H1 (cell line): ENCODE results near the gene CPNE5. TPM values are rescaled to one million over a fixed set of nuclear protein-coding genes. Genes with fewer than 3 reads are reported as not detected.

Experiments used
- CTCF ChIA-PET: fragments of 300-600 bp; sonication (Branson Sonifier 250); formaldehyde crosslinking; loops from one replicate; lab custom pipeline; 2021; ENCODE audit not compliant: partially characterized antibody; lab: Charles Lee
- POLR2A ChIA-PET: fragments of 300-600 bp; sonication (Branson Sonifier 250); formaldehyde crosslinking; loops from one replicate; lab custom pipeline; 2021; ENCODE audit warnings: inconsistent platforms; ENCODE audit not compliant: partially characterized antibody; lab: Charles Lee
- DNase-seq, 2 experiments: peaks; one replicate each; pipeline versions ENCODE4 v3.0.0 to v3.0.0-alpha.2; 2010 to 2022; ENCODE audit warnings: low spot score in 2 of 2, low read depth in 1 of 2, mixed read lengths in 1 of 2
- FAIRE-seq: peaks from 2 replicates; lab custom pipeline; 2011; peaks lifted over from hg19 to GRCh38; lab: Jason Lieb, UNC
- H2AFZ ChIP-seq: 2 replicates; pipeline ENCODE4 v1.8.1; 2012; ENCODE audit warnings: low read length, inconsistent platforms
- H2AK5ac ChIP-seq: 2 replicates; pipeline ENCODE4 v1.6.1; 2013; ENCODE audit warnings: low read depth, low read length
- H2BK120ac ChIP-seq: replicated peaks from 2 replicates; pipeline ENCODE3; 2013; ENCODE audit warnings: low read depth, low read length, inconsistent platforms
- H2BK12ac ChIP-seq: 2 replicates; pipeline ENCODE4 v1.6.1; 2013; ENCODE audit warnings: low read depth, low read length
- H2BK15ac ChIP-seq: 2 replicates; pipeline ENCODE4 v1.6.1; 2013; ENCODE audit warnings: low read length
- H2BK20ac ChIP-seq: 2 replicates; pipeline ENCODE4 v1.6.1; 2013; ENCODE audit warnings: low read length
- H2BK5ac ChIP-seq: 2 replicates; pipeline ENCODE4 v1.6.1; 2013; ENCODE audit warnings: low read depth, low read length
- H3K14ac ChIP-seq: 2 replicates; pipeline ENCODE4 v1.6.1; 2013; ENCODE audit warnings: inconsistent platforms; ENCODE audit not compliant: insufficient read length
- H3K18ac ChIP-seq: 2 replicates; pipeline ENCODE4 v1.6.1; 2013; ENCODE audit warnings: low read length; ENCODE audit errors: extremely low read depth
- H3K23ac ChIP-seq: 2 replicates; pipeline ENCODE4 v1.6.1; 2013; ENCODE audit warnings: inconsistent platforms; ENCODE audit not compliant: insufficient read length
- H3K23me2 ChIP-seq: 2 replicates; pipeline ENCODE4 v1.6.1; 2013; ENCODE audit warnings: low read depth, low read length
- H3K27ac ChIP-seq: 2 replicates; pipeline ENCODE4 v1.6.1; 2011; ENCODE audit warnings: low read depth, low read length, inconsistent platforms
- H3K27me3 ChIP-seq, 4 experiments: replicated peaks in 1 of 4; 1 replicate in 1 of 4; 2 replicates in 3 of 4; pipeline versions ENCODE4 v1.6.1 to v1.8.1; 2011 to 2013; ENCODE audit warnings: low read length in 3 of 4, mild to moderate bottlenecking in 3 of 4, inconsistent platforms in 2 of 4, mixed read lengths in 2 of 4, moderate library complexity in 1 of 4; ENCODE audit not compliant: control insufficient read depth in 3 of 4, insufficient read depth in 3 of 4; ENCODE audit errors: extremely low read depth in 1 of 4
- H3K36me3 ChIP-seq, 4 experiments: 2 replicates each; pipeline versions ENCODE4 v1.6.1 to v1.8.1; 2011 to 2013; ENCODE audit warnings: mild to moderate bottlenecking in 4 of 4, low read length in 3 of 4, moderate library complexity in 2 of 4, control low read depth in 1 of 4, inconsistent platforms in 1 of 4; ENCODE audit not compliant: insufficient read depth in 4 of 4, control insufficient read depth in 2 of 4
- H3K4ac ChIP-seq: replicated peaks from 2 replicates; pipeline ENCODE3; 2013; ENCODE audit warnings: low read length, low read depth, mixed read lengths, inconsistent platforms; ENCODE audit not compliant: insufficient read length
- H3K4me1 ChIP-seq, 4 experiments: replicated peaks in 1 of 4; 1 replicate in 1 of 4; 2 replicates in 3 of 4; pipeline versions ENCODE4 v1.6.1 to v1.8.1; 2011 to 2013; ENCODE audit warnings: low read length in 3 of 4, inconsistent platforms in 2 of 4, mixed read lengths in 1 of 4; ENCODE audit not compliant: insufficient read depth in 4 of 4, control insufficient read depth in 3 of 4
- H3K4me2 ChIP-seq, 2 experiments: 2 replicates each; pipeline versions ENCODE4 v1.6.1 to v1.8.1; 2011 to 2013; ENCODE audit warnings: low read depth in 2 of 2, low read length in 2 of 2, control low read depth in 1 of 2, inconsistent platforms in 1 of 2, mild to moderate bottlenecking in 1 of 2; ENCODE audit not compliant: insufficient read depth in 1 of 2
- H3K4me3 ChIP-seq, 4 experiments: fragments of 200-600, 300-600 bp in 1 of 4; sonication (generic), shearing (Covaris generic), sonication (Bioruptor Twin) in 1 of 4; 2 replicates each; pipeline versions ENCODE4 v1.5.1 to v1.8.1; 2011 to 2016; ENCODE audit warnings: low read length in 4 of 4, low read depth in 3 of 4, control low read depth in 2 of 4, inconsistent platforms in 2 of 4, mild to moderate bottlenecking in 2 of 4, mixed read lengths in 1 of 4, moderate library complexity in 1 of 4; ENCODE audit not compliant: insufficient read depth in 2 of 4; ENCODE audit errors: extremely low read depth in 1 of 4
- H3K56ac ChIP-seq: replicated peaks from 2 replicates; pipeline ENCODE3; 2013; ENCODE audit warnings: low read depth, mild to moderate bottlenecking, mixed read lengths, low read length, inconsistent platforms; ENCODE audit not compliant: insufficient read length
- H3K79me1 ChIP-seq: 2 replicates; pipeline ENCODE4 v1.6.1; 2013; ENCODE audit warnings: low read depth, low read length, control low read depth
- H3K79me2 ChIP-seq, 2 experiments: 2 replicates each; pipeline versions ENCODE4 v1.6.1 to v1.8.1; 2012 to 2013; ENCODE audit warnings: low read length in 2 of 2, mild to moderate bottlenecking in 2 of 2, inconsistent platforms in 1 of 2; ENCODE audit not compliant: insufficient read depth in 2 of 2, control insufficient read depth in 1 of 2
- H3K9ac ChIP-seq, 4 experiments: replicated peaks in 1 of 4; 1 replicate in 1 of 4; 2 replicates in 3 of 4; pipeline versions ENCODE4 v1.6.1 to v1.8.1; 2011 to 2013; ENCODE audit warnings: low read depth in 3 of 4, low read length in 3 of 4, control low read depth in 2 of 4, mild to moderate bottlenecking in 2 of 4, moderate library complexity in 2 of 4, inconsistent platforms in 1 of 4; ENCODE audit errors: extremely low read depth in 1 of 4
- H3K9me3 ChIP-seq, 2 experiments: 2 replicates each; pipeline versions ENCODE4 v1.6.1 to v1.8.1; 2012 to 2013; ENCODE audit warnings: mild to moderate bottlenecking in 2 of 2, moderate library complexity in 2 of 2, control low read depth in 1 of 2, inconsistent platforms in 1 of 2, low read depth in 1 of 2, low read length in 1 of 2, mixed read lengths in 1 of 2; ENCODE audit not compliant: insufficient read depth in 2 of 2
- H4K20me1 ChIP-seq, 2 experiments: replicated peaks in 1 of 2; 2 replicates each; pipeline versions ENCODE3 to v1.8.1; 2011 to 2013; ENCODE audit warnings: inconsistent platforms in 2 of 2, low read length in 2 of 2, mild to moderate bottlenecking in 1 of 2; ENCODE audit not compliant: insufficient read depth in 2 of 2, control insufficient read depth in 1 of 2
- H4K5ac ChIP-seq: 2 replicates; pipeline ENCODE4 v1.6.1; 2013; ENCODE audit warnings: low read length, low read depth, mixed read lengths, inconsistent platforms; ENCODE audit not compliant: insufficient read length
- H4K8ac ChIP-seq: 2 replicates; pipeline ENCODE4 v1.8.0; 2013; ENCODE audit warnings: mild to moderate bottlenecking, moderate library complexity, low read length, inconsistent platforms; ENCODE audit not compliant: insufficient read depth; ENCODE audit errors: extremely low read depth
- H4K91ac ChIP-seq: replicated peaks from 2 replicates; pipeline ENCODE3; 2013; ENCODE audit warnings: low read length, mixed read lengths, inconsistent platforms; ENCODE audit not compliant: insufficient read length
- GTF2F1 ChIP-seq: IDR thresholded peaks from 2 replicates; pipeline ENCODE4 v1.6.1; 2012; ENCODE audit warnings: low read depth, low read length, improper control_type of control experiment, borderline replicate concordance
- KDM1A ChIP-seq: fragments of 200-600, 300-600 bp; sonication (generic); IDR thresholded peaks from 2 replicates; pipeline ENCODE4 v1.7.1; 2016; ENCODE audit warnings: mild to moderate bottlenecking, low read length, borderline replicate concordance
- SIX5 ChIP-seq: IDR thresholded peaks from 2 replicates; pipeline ENCODE4 v1.6.1; 2011; ENCODE audit warnings: mild to moderate bottlenecking, low read depth, low read length
- WGBS, 2 experiments: shearing (Covaris generic) in 1 of 2; methylation state at CpG; one replicate each; pipeline versions ENCODE4 v1.1.6 to v1.1.7; 2013 to 2015; ENCODE audit warnings: low lambda C conversion rate in 2 of 2, mixed read lengths in 2 of 2, inconsistent platforms in 1 of 2, low coverage in 1 of 2, missing lambda C conversion rate in 1 of 2; ENCODE audit not compliant: insufficient replicate concordance in 2 of 2, insufficient coverage in 1 of 2, insufficient read length in 1 of 2; ENCODE audit errors: extremely low coverage in 1 of 2, missing lambda C conversion rate in 1 of 2; 5-methylcytosine and 5-hydroxymethylcytosine counted together
- polyA plus RNA-seq, 7 experiments: library from polyadenylated mRNA; depleted of rRNA in 3 of 7; stranded (reverse) in 5 of 7; unstranded in 2 of 7; fragments of >200 nt in 5 of 7; fragments of 200-250 nt in 2 of 7; gene quantifications; 1 replicate in 5 of 7; 2 replicates in 1 of 7; 4 replicates in 1 of 7; pipeline versions ENCODE4 v1.2.1 to v1.2.3, GENCODE V29; 2011 to 2013; ENCODE audit warnings: missing spikeins in 2 of 7, mixed read lengths in 2 of 7
- total RNA-seq: library from RNA; stranded (reverse); fragmentation: NEBNext Ultra II Directional; extraction: Animal tissue kit (Norgen Biotek cat#: 25700); gene quantifications from 2 replicates; pipeline ENCODE4 v1.2.1, GENCODE V29; 2021

The CPNE5 gene
- total and polyA plus RNA-seq, 2 of the 8 experiments (the other 6 are each of a cell fraction or from before 2014, with no cell fraction given), result 0.88 to 1.8 TPM

GRCh38 chr6:36841756-36842155, 2.5 kb upstream of the CPNE5 start:
- WGBS, 2 experiments, result 94% methylated on average over 2 of the region's 2 CpGs; no CpG with 5 or more reads in 1 of the 2 experiments
- H3K27me3 ChIP-seq, result peaks cover 22 to 50% (median 44%) of the 10 kb centered on the region in 4 experiments
- no peak for FAIRE-seq

More at GRCh38 chr6:36841756-36842155, 2.5 kb upstream of the CPNE5 start:
- CTCF ChIA-PET, result interaction anchor here (1.4 to 13.7 kb wide), 3 partner anchors 11 to 72 kb away, joined by 5 to 293 read pairs (median 161); no protein-coding TSS in a partner anchor
- H3K79me2 ChIP-seq, result no peaks in the 10 kb centered on the region
- H3K14ac ChIP-seq, result no peak overlapping the region
- no peaks in the 10 kb centered on the region for H3K36me3 ChIP-seq
- no peaks in the 10 kb centered on the region for H3K79me1 ChIP-seq
- POLR2A ChIA-PET, result no interaction called here
- H3K23me2 ChIP-seq, result peaks cover 13% of the 10 kb centered on the region; the same call in 1 of the 2 replicates
- no peak overlapping the region for H3K18ac ChIP-seq
- H2BK15ac ChIP-seq, result no peak overlapping the region; the same call in 1 of the 2 replicates
- no peak overlapping the region for H2BK5ac ChIP-seq
- H3K56ac ChIP-seq, result no peak overlapping the region
- H2AK5ac ChIP-seq, result no peak overlapping the region
- no peak overlapping the region for H4K8ac ChIP-seq
- H3K27ac ChIP-seq, result no peak overlapping the region
- no peak overlapping the region for H2BK20ac ChIP-seq
- no peak overlapping the region; a peak in 1 of 4 replicates for H3K4me2 ChIP-seq
- H3K9me3 ChIP-seq, result no peaks in the 10 kb centered on the region
- no peak overlapping the region for H4K5ac ChIP-seq
- H4K91ac ChIP-seq, result no peak overlapping the region
- no peak overlapping the region for H3K4me3 ChIP-seq
- H3K23ac ChIP-seq, result no peak overlapping the region
- no peak for TF ChIP-seq GTF2F1
- TF ChIP-seq KDM1A, result peak; percentile 62; the same call in 1 of the 2 replicates
- no peak for TF ChIP-seq SIX5
- no peak overlapping the region for H2BK12ac ChIP-seq
- DNase-seq, result no peak
- peaks cover 0 to 7% of the 10 kb centered on the region in 2 experiments for H4K20me1 ChIP-seq
- no peak overlapping the region for H2AFZ ChIP-seq
- no peak overlapping the region for H2BK120ac ChIP-seq
- H3K4me1 ChIP-seq, result peaks cover 0 to 10% (median 6%) of the 10 kb centered on the region in 4 experiments; a peak in 5 of 7 replicates
- H3K4ac ChIP-seq, result no peak overlapping the region
- H3K9ac ChIP-seq, result no peak overlapping the region
